Measurements from ENCODE around the gene RASSF7.

Gene RASSF7

DNA sequence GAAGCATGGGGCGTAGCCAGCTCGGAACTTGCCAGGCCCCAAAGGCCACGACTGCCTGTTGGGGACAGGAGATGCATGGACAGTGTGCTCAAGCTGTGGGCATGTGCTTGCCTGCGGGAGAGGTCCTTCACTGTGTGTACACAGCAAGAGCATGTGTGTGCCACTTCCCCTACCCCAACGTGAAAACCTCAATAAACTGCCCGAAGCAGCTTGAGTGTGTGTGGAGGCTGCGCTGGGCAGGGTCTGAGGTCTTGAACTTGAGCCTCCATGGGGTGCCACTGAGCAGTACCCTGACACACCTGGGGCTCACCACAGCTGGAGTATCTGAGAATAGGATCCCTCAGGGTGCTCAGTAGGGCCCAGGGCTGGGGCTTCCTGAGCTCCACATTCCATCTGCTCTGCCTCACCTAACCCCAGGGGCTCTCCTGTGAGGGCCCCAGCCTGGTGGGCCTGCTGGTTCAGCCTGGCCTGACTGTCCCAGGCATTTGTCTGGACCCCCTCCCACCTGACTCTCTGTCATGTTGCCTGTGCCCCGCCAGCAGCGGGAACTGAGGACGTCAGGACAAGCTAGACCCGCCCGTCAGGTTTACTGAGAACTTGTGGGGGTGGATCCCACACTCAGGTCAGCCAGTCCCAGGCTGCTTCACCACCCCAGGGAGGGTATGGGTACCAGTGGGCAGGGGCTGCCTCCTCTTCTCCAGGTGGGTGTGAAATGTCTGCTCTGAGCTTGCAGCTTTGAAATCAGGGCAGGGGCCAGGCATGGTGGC, 3.2 kb downstream of the RASSF7 start:
- Histone ChIP-seq H3K9me3 (ENCODE audit: control insufficient read depth, insufficient read depth, low read depth, low read length) (no peaks in the 10 kb centered on the region), H3K4me1 (ENCODE audit: control insufficient read depth, insufficient read depth, low read length) (no peaks in the 10 kb centered on the region)
- POLR2A ChIA-PET, result interaction anchor here (0.6 to 4.5 kb wide), 5 partner anchors 9 to 36 kb away, joined by 3 to 28 read pairs (median 3); partner anchors contain the start of gene PHRF1

DNA sequence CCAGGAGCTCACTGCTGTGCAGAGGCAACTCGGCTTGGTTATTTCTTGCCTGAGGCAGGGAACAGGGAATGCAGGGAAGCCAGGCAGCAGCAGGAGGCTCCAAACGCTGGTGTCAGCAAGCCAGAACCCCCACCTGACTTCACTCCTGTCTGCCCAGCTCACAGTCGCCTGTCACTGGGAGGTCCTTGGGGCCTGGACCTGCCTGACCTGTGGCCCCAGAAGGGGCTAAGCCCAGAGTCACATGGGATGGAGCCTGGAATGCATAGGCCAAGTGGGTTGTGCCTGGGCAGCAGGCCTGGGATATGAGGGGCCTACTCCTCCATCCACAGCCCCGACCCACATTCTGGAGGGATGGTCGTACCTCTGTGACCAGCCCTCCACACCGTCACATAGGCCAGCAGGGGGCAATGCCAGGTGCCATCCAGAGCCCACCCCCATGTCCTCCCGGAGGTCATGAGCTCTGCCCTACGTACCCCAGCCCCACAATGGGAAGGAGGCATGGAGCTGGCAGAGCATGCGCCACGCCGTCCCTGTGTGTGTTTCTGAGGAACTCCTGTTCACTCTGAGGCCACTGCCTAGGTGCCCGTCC, 5.2 kb downstream of the RASSF7 start:
- TF ChIP-seq ZSCAN23 (tag by site-specific recombination; IDR thresholded peaks at IDR 0.05) (no peak), ZNF23 (tag by site-specific recombination; IDR thresholded peaks at IDR 0.05; ENCODE audit: borderline replicate concordance) (no peak), ZBTB17 (tag by site-specific recombination; IDR thresholded peaks at IDR 0.05) (no peak), GLIS1 (tag by site-specific recombination; IDR thresholded peaks at IDR 0.05) (peak; percentile 72), ZIC2 (tag by site-specific recombination; IDR thresholded peaks at IDR 0.05) (peak; percentile 95), ZBTB8A (tag by site-specific recombination; IDR thresholded peaks at IDR 0.05) (0 out of 2 replicates have a peak, but pooled peaks have one; percentile 11), KLF8 (tag by site-specific recombination; IDR thresholded peaks at IDR 0.05) (no peak), GLIS2 (tag by site-specific recombination; IDR thresholded peaks at IDR 0.05) (peak; percentile 32; the same call in 1 of the 2 replicates), ZNF37A (tag by site-specific recombination; IDR thresholded peaks at IDR 0.05) (no peak), OSR2 (tag by site-specific recombination; IDR thresholded peaks at IDR 0.05) (peak; percentile 48; the same call in 1 of the 2 replicates)
- TF ChIP-seq, protein P1, sequence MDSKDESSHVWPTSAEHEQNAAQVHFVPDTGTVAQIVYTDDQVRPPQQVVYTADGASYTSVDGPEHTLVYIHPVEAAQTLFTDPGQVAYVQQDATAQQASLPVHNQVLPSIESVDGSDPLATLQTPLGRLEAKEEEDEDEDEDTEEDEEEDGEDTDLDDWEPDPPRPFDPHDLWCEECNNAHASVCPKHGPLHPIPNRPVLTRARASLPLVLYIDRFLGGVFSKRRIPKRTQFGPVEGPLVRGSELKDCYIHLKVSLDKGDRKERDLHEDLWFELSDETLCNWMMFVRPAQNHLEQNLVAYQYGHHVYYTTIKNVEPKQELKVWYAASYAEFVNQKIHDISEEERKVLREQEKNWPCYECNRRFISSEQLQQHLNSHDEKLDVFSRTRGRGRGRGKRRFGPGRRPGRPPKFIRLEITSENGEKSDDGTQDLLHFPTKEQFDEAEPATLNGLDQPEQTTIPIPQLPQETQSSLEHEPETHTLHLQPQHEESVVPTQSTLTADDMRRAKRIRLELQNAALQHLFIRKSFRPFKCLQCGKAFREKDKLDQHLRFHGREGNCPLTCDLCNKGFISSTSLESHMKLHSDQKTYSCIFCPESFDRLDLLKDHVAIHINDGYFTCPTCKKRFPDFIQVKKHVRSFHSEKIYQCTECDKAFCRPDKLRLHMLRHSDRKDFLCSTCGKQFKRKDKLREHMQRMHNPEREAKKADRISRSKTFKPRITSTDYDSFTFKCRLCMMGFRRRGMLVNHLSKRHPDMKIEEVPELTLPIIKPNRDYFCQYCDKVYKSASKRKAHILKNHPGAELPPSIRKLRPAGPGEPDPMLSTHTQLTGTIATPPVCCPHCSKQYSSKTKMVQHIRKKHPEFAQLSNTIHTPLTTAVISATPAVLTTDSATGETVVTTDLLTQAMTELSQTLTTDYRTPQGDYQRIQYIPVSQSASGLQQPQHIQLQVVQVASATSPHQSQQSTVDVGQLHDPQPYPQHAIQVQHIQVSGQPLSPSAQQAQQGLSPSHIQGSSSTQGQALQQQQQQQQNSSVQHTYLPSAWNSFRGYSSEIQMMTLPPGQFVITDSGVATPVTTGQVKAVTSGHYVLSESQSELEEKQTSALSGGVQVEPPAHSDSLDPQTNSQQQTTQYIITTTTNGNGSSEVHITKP (tag by site-specific recombination; IDR thresholded peaks at IDR 0.05), result no peak
- Histone ChIP-seq H3K4me3 (ENCODE audit: low read depth, low read length) (no peak overlapping the region), H3K4me1 (ENCODE audit: control insufficient read depth, insufficient read depth, low read length) (no peaks in the 10 kb centered on the region), H3K36me3 (ENCODE audit: control insufficient read depth in 2 of 2, insufficient read depth in 1 of 2, low read length in 2 of 2) (peaks cover 0 to 26% of the 10 kb centered on the region in 2 experiments; a peak in 1 of 3 replicates), H3K27ac (ENCODE audit: extremely low read depth, low read depth, low read length) (no peak overlapping the region), H3K9me3 (ENCODE audit: control insufficient read depth, insufficient read depth, low read depth, low read length) (no peaks in the 10 kb centered on the region)
- CTCF ChIA-PET, result interaction anchor here (1.0 to 2.4 kb wide), 2 partner anchors 11 kb away, joined by 4 to 11 read pairs; no protein-coding TSS in a partner anchor
- POLR2A ChIA-PET, result interaction anchor here (0.8 to 4.5 kb wide), 5 partner anchors 9 to 48 kb away, joined by 3 to 28 read pairs (median 5); partner anchors contain the start of gene PHRF1

More for the DNA sequence above, 3.2 kb downstream of the RASSF7 start:
- CTCF ChIA-PET, result interaction anchor here (0.7 to 2.4 kb wide), 3 partner anchors 9 to 48 kb away, joined by 3 to 11 read pairs (median 3); no protein-coding TSS in a partner anchor
- Histone ChIP-seq H3K36me3 (ENCODE audit: control insufficient read depth in 2 of 2, insufficient read depth in 1 of 2, low read length in 2 of 2) (peaks cover 0 to 26% of the 10 kb centered on the region in 2 experiments; a peak in 1 of 3 replicates), H3K4me3 (ENCODE audit: low read depth, low read length) (no peak overlapping the region), H3K27ac (ENCODE audit: extremely low read depth, low read depth, low read length) (no peak overlapping the region)
- peak; percentile 92 for TF ChIP-seq ZIC2 (tag by site-specific recombination; IDR thresholded peaks at IDR 0.05)
- peak; percentile 89 for TF ChIP-seq EGR2 (tag by site-specific recombination; IDR thresholded peaks at IDR 0.05; ENCODE audit: low read depth)
- TF ChIP-seq KLF1 (tag by site-specific recombination; IDR thresholded peaks at IDR 0.05), result peak; percentile 34; the same call in 1 of the 2 replicates
- TF ChIP-seq ZFHX2 (tag by site-specific recombination; conservative IDR thresholded peaks at IDR 0.05), result peak; percentile 87
- TF ChIP-seq SP2 (tag by site-specific recombination; IDR thresholded peaks at IDR 0.05), result peak; percentile 14; the same call in 1 of the 2 replicates
- TF ChIP-seq KLF8 (tag by site-specific recombination; IDR thresholded peaks at IDR 0.05), result no peak

DNA sequence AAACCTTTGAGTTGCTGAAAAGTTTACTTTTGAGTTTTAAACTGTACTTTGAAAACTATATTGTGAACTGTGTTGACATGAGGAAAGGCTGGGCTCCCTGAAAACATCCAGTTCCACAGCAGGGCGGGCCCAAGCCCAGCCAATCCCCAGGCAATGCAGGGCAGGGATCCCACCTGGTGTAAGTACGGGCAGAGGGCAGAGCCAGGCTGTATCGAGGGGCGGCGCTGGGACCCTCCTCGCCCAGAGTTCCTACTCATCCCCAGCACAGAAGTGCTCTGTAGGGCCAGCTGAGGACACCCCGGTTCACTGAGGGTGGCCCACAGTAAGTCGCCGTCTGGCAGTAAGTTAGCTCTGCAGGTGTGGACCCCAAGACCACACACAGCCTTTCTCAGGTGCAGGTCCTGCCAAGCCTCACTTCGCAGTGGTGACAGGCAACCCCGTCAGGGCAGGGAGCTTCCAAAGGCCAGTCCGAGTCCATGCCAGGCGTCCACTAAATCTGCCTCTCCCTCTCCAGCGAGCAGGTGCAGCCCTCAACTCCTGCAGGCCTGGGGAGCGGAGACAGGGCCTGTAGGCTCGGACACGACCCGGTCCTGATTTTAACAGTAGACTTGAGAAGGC, 6.3 kb downstream of the RASSF7 start:
- Histone ChIP-seq H3K36me3 (ENCODE audit: control insufficient read depth in 2 of 2, insufficient read depth in 1 of 2, low read length in 2 of 2) (peaks cover 0 to 22% of the 10 kb centered on the region in 2 experiments; a peak in 1 of 3 replicates), H3K27ac (ENCODE audit: extremely low read depth, low read depth, low read length) (no peak overlapping the region), H3K4me1 (ENCODE audit: control insufficient read depth, insufficient read depth, low read length) (no peaks in the 10 kb centered on the region), H3K4me3 (ENCODE audit: low read depth, low read length) (no peak overlapping the region), H3K9me3 (ENCODE audit: control insufficient read depth, insufficient read depth, low read depth, low read length) (no peaks in the 10 kb centered on the region)
- TF ChIP-seq KLF1 (tag by site-specific recombination; IDR thresholded peaks at IDR 0.05) (0 out of 2 replicates have a peak, but pooled peaks have one; percentile 1), TRIM28 (IDR thresholded peaks at IDR 0.05; ENCODE audit: borderline replicate concordance, low read length) (no peak), ZNF433 (tag by site-specific recombination; IDR thresholded peaks at IDR 0.05; ENCODE audit: low read depth) (no peak)
- ChIA-PET POLR2A (interaction anchor here (0.6 to 4.5 kb wide), 2 partner anchors 8 to 14 kb away, joined by 3 to 28 read pairs; partner anchors contain the start of gene PHRF1), CTCF (interaction anchor here (1.0 kb wide), 1 partner anchor 12 kb away, joined by 4 read pairs; no protein-coding TSS in a partner anchor)

Measured in HEK293 (cell line).